SK-N-SH (cell line): ENCODE measurements around the gene SERPINB12. TPM values are rescaled to one million over a fixed set of nuclear protein-coding genes. Genes with fewer than 3 reads are reported as not detected.

Source experiments
- CTCF ChIA-PET: fragments of 300-600, 350-600 bp; formaldehyde crosslinking; extraction: SDS; loops from one replicate; lab custom pipeline; 2021; lab: Yijun Ruan, JAX
- POLR2A ChIA-PET: fragments of 350-600 bp; sonication (Branson Sonifier 250); formaldehyde crosslinking; extraction: SDS; loops from one replicate; lab custom pipeline; 2020; ENCODE audit warnings: antibody characterized with exemption, inconsistent platforms; lab: Yijun Ruan, JAX
- DNase-seq: peaks from one replicate; pipeline ENCODE4 v3.0.0; 2012
- H2AFZ ChIP-seq: fragments of 200-600 bp; sonication (generic); 2 replicates; pipeline ENCODE4 v1.8.1; 2016; ENCODE audit warnings: antibody characterized with exemption, mild to moderate bottlenecking, low read depth
- H3F3A ChIP-seq: fragments of 200-600 bp; sonication (generic); replicated peaks from 2 replicates; pipeline ENCODE3; 2016; ENCODE audit warnings: antibody characterized with exemption, mild to moderate bottlenecking; ENCODE audit not compliant: insufficient read depth
- H3K27ac ChIP-seq, 2 experiments: fragments of 200-500 bp in 1 of 2; fragments of 200-600 bp in 1 of 2; sonication (Bioruptor generic) in 1 of 2; sonication (generic), shearing (Covaris generic) in 1 of 2; 2 replicates each; pipeline versions ENCODE4 v1.5.1 to v1.6.1; 2014 to 2016; ENCODE audit warnings: low read depth in 2 of 2, inconsistent platforms in 1 of 2, low read length in 1 of 2, mild to moderate bottlenecking in 1 of 2, mixed read lengths in 1 of 2
- H3K27me3 ChIP-seq: fragments of 200-600 bp; sonication (generic), shearing (Covaris generic); 2 replicates; pipeline ENCODE4 v1.6.1; 2016; ENCODE audit warnings: mixed run types; ENCODE audit not compliant: insufficient read depth
- H3K36me3 ChIP-seq, 2 experiments: fragments of 200-500 bp in 1 of 2; fragments of 200-600 bp in 1 of 2; sonication (Bioruptor generic) in 1 of 2; sonication (generic) in 1 of 2; replicated peaks in 1 of 2; 2 replicates each; pipeline versions ENCODE3 to v1.5.1; 2014 to 2016; ENCODE audit warnings: low read length in 1 of 2, mild to moderate bottlenecking in 1 of 2; ENCODE audit not compliant: insufficient read depth in 2 of 2, control insufficient read depth in 1 of 2
- H3K4me1 ChIP-seq, 2 experiments: fragments of 200-500 bp in 1 of 2; fragments of 200-600 bp in 1 of 2; sonication (Bioruptor generic) in 1 of 2; sonication (generic), shearing (Covaris generic) in 1 of 2; 2 replicates each; pipeline versions ENCODE4 v1.5.1 to v1.6.1; 2014 to 2016; ENCODE audit warnings: low read depth in 1 of 2, low read length in 1 of 2, mixed run types in 1 of 2; ENCODE audit not compliant: insufficient read depth in 2 of 2, control insufficient read depth in 1 of 2
- H3K4me2 ChIP-seq: fragments of 200-600 bp; sonication (generic), shearing (Covaris generic); 2 replicates; pipeline ENCODE4 v1.6.1; 2017; ENCODE audit warnings: mixed run types
- H3K4me3 ChIP-seq, 2 experiments: fragments of 200-500 bp in 1 of 2; fragments of 200-600 bp in 1 of 2; sonication (Bioruptor generic) in 1 of 2; sonication (generic), shearing (Covaris generic) in 1 of 2; 2 replicates each; pipeline versions ENCODE4 v1.5.1 to v1.8.1; 2014 to 2016; ENCODE audit warnings: low read depth in 2 of 2, inconsistent platforms in 1 of 2, low read length in 1 of 2, mild to moderate bottlenecking in 1 of 2, mixed read lengths in 1 of 2, moderate library complexity in 1 of 2
- H3K79me2 ChIP-seq: fragments of 200-600 bp; sonication (generic); 2 replicates; pipeline ENCODE4 v1.8.1; 2017; ENCODE audit warnings: mild to moderate bottlenecking; ENCODE audit not compliant: insufficient read depth
- H3K9ac ChIP-seq: fragments of 200-600 bp; sonication (generic); 2 replicates; pipeline ENCODE4 v1.6.1; 2017; ENCODE audit warnings: mixed run types
- H3K9me2 ChIP-seq: fragments of 200-600 bp; sonication (generic); 2 replicates; pipeline ENCODE4 v1.6.1; 2017; ENCODE audit warnings: mixed run types
- H3K9me3 ChIP-seq: fragments of 200-600 bp; sonication (generic); 2 replicates; pipeline ENCODE4 v1.6.1; 2017; ENCODE audit warnings: mixed run types, mild to moderate bottlenecking, moderate library complexity
- H4K20me1 ChIP-seq: fragments of 200-600 bp; sonication (generic); 2 replicates; pipeline ENCODE4 v1.6.1; 2017; ENCODE audit warnings: mild to moderate bottlenecking, mixed run types; ENCODE audit not compliant: insufficient read depth
- FOXJ3 ChIP-seq: sonication (generic); formaldehyde crosslinking; IDR thresholded peaks from 2 replicates; pipeline ENCODE4 v1.5.1; 2020; ENCODE audit warnings: mild to moderate bottlenecking, missing genetic modification reagents
- GABPA ChIP-seq: IDR thresholded peaks from 2 replicates; pipeline ENCODE4 v1.4.0; 2012; ENCODE audit warnings: low read depth, mild to moderate bottlenecking
- GATA2 ChIP-seq: sonication (generic); formaldehyde crosslinking; IDR thresholded peaks from 2 replicates; pipeline ENCODE4 v1.5.0; 2020; ENCODE audit warnings: mild to moderate bottlenecking, missing genetic modification reagents
- IRF3 ChIP-seq: fragments of 150-350 bp; IDR thresholded peaks from 2 replicates; pipeline ENCODE4 v1.6.1; 2016; ENCODE audit warnings: mild to moderate bottlenecking, low read depth, low read length
- MAX ChIP-seq: IDR thresholded peaks from 2 replicates; pipeline ENCODE4 v1.4.0; 2012; ENCODE audit warnings: low read depth
- MEF2A ChIP-seq: IDR thresholded peaks from 2 replicates; pipeline ENCODE4 v1.4.0; 2012; ENCODE audit warnings: low read depth, borderline replicate concordance
- NRF1 ChIP-seq: IDR thresholded peaks from 2 replicates; pipeline ENCODE4 v1.6.1; 2012; ENCODE audit warnings: low read depth, mild to moderate bottlenecking, low read length
- RCOR1 ChIP-seq: fragments of 150-350 bp; IDR thresholded peaks from 2 replicates; pipeline ENCODE4 v1.6.1; 2017; ENCODE audit warnings: antibody characterized with exemption, low read length
- RFX5 ChIP-seq: IDR thresholded peaks from 2 replicates; pipeline ENCODE4 v1.6.1; 2012; ENCODE audit warnings: mild to moderate bottlenecking, improper control_type of control experiment, low read length
- SIN3A ChIP-seq: IDR thresholded peaks from 2 replicates; pipeline ENCODE4 v1.6.1; 2012; ENCODE audit warnings: low read depth, mild to moderate bottlenecking, low read length, moderate library complexity, borderline replicate concordance
- USF1 ChIP-seq: IDR thresholded peaks from 2 replicates; pipeline ENCODE4 v1.4.0; 2012; ENCODE audit warnings: low read depth, borderline replicate concordance
- USF2 ChIP-seq: fragments of 150-350 bp; IDR thresholded peaks from 2 replicates; pipeline ENCODE4 v1.6.1; 2017; ENCODE audit warnings: antibody characterized with exemption, low read length, low read depth, borderline replicate concordance
- ZBTB33 ChIP-seq: IDR thresholded peaks from 2 replicates; pipeline ENCODE4 v1.4.0; 2012; ENCODE audit warnings: low read depth, borderline replicate concordance
- WGBS: methylation state at CpG from one replicate; pipeline ENCODE4 v1.1.6; 2017; ENCODE audit warnings: low lambda C conversion rate; 5-methylcytosine and 5-hydroxymethylcytosine counted together
- polyA plus RNA-seq, 3 experiments: library from polyadenylated mRNA; depleted of rRNA; stranded (reverse); fragments of >200 nt; gene quantifications; 2 replicates each; pipeline ENCODE4 v1.2.3, GENCODE V29; 2012

Gene SERPINB12
- polyA plus RNA-seq, 1 of the 3 experiments (the other 2 are of a cell fraction) = not detected

- POLR2A ChIA-PET = no interaction called here
- Histone ChIP-seq H3F3A (no peaks in the 10 kb centered on the region), H2AFZ (no peak overlapping the region), H3K4me1 (no peaks in the 10 kb centered on the region; a peak in 1 of 4 replicates), H3K27me3 (peaks cover 19% of the 10 kb centered on the region; the same call in 1 of the 2 replicates), H3K9me2 (no peaks in the 10 kb centered on the region)
- TF ChIP-seq GABPA = no peak
- TF ChIP-seq USF1 = no peak
- TF ChIP-seq IRF3 = no peak
- no peak for TF ChIP-seq MAX
- no peak for TF ChIP-seq SIN3A
- no peak for TF ChIP-seq NRF1
- TF ChIP-seq RFX5 = no peak
- no peak for TF ChIP-seq GATA2
- no peak for TF ChIP-seq ZBTB33
- TF ChIP-seq, all 33 proteins: peak for 0
- no peak overlapping the region for H3K27ac ChIP-seq
- CTCF ChIA-PET = interaction anchor here (3.3 kb wide), 1 partner anchor 14 kb away, joined by 21 read pairs; no protein-coding TSS in a partner anchor
- no peaks in the 10 kb centered on the region for H4K20me1 ChIP-seq
- no peak overlapping the region for H3K9ac ChIP-seq
- no peak overlapping the region for H3K4me3 ChIP-seq
- no peaks in the 10 kb centered on the region for H3K36me3 ChIP-seq
- 0% methylated on average over 1 of the region's 1 CpG for WGBS
- no peaks in the 10 kb centered on the region for H3K79me2 ChIP-seq
- H3K4me2 ChIP-seq = no peak overlapping the region
- H3K9me3 ChIP-seq = no peaks in the 10 kb centered on the region
- no peak for DNase-seq
Observed at GRCh38 chr18:63592471-63592870, 50.3 kb downstream of the SERPINB12 start.

- ChIA-PET POLR2A (no interaction called here), CTCF (interaction anchor here (1.0 kb wide), 1 partner anchor 78 kb away, joined by 4 read pairs; no protein-coding TSS in a partner anchor)
- no peaks in the 10 kb centered on the region; a peak in 1 of 4 replicates for H3K4me1 ChIP-seq
- H3K4me3 ChIP-seq = no peak overlapping the region
- no peaks in the 10 kb centered on the region for H3K79me2 ChIP-seq
- no peaks in the 10 kb centered on the region for H4K20me1 ChIP-seq
- H3K9me2 ChIP-seq = no peaks in the 10 kb centered on the region
- no peaks in the 10 kb centered on the region for H3K36me3 ChIP-seq
- no peak overlapping the region for H3K9ac ChIP-seq
- H3K27ac ChIP-seq = no peak overlapping the region
- H3K27me3 ChIP-seq = peaks cover 11% of the 10 kb centered on the region; the same call in 1 of the 2 replicates
- no peaks in the 10 kb centered on the region for H3F3A ChIP-seq
- no peak for TF ChIP-seq USF2
- TF ChIP-seq MEF2A = no peak
- no peak for TF ChIP-seq FOXJ3 (CRISPR knock-in tag)
- no peak for TF ChIP-seq USF1
- TF ChIP-seq RCOR1 = no peak
- 4% methylated on average over 14 of the region's 14 CpGs for WGBS
- H3K4me2 ChIP-seq = peak overlapping the region; percentile 33; the same call in 1 of the 2 replicates
- no peak for DNase-seq
- H3K9me3 ChIP-seq = no peaks in the 10 kb centered on the region
- no peak overlapping the region for H2AFZ ChIP-seq
Observed at GRCh38 chr18:63596964-63597363, 54.8 kb downstream of the SERPINB12 start.
